Measurements from ENCODE around the gene ABCG1.

The ABCG1 gene

GRCh38 chr21:42233067-42233961 is 14.4 kb downstream of the ABCG1 start:
- Histone ChIP-seq H3K27ac (ENCODE audit: insufficient read depth, low read depth, low read length, poor library complexity, severe bottlenecking) (no peak overlapping the region), H3K9me3 (ENCODE audit: control insufficient read depth, low read length) (no peaks in the 10 kb centered on the region), H3K36me3 (ENCODE audit: control insufficient read depth, insufficient read depth, low read length) (no peaks in the 10 kb centered on the region), H3K4me1 (ENCODE audit: control insufficient read depth, insufficient read depth, low read length) (peaks cover 14% of the 10 kb centered on the region), H3K27me3 (ENCODE audit: control insufficient read depth, insufficient read depth, low read length, poor library complexity, severe bottlenecking) (peaks cover 42% of the 10 kb centered on the region), H3K4me3 (ENCODE audit: insufficient read depth, low read depth, low read length) (no peak overlapping the region)
- 76 to 79% methylated on average over 14 of the region's 14 CpGs for WGBS, 2 experiments

- WGBS, 2 experiments, result 61 to 62% methylated on average over 8 of the region's 8 CpGs
- H3K4me3 ChIP-seq (ENCODE audit: insufficient read depth, low read depth, low read length), result peak overlapping the region; percentile 33
- H3K27me3 ChIP-seq (ENCODE audit: control insufficient read depth, insufficient read depth, low read length, poor library complexity, severe bottlenecking), result peaks cover 42% of the 10 kb centered on the region
- H3K36me3 ChIP-seq (ENCODE audit: control insufficient read depth, insufficient read depth, low read length), result no peaks in the 10 kb centered on the region
- no peaks in the 10 kb centered on the region for H3K9me3 ChIP-seq (ENCODE audit: control insufficient read depth, low read length)
- peak overlapping the region; percentile 36 for H3K27ac ChIP-seq (ENCODE audit: insufficient read depth, low read depth, low read length, poor library complexity, severe bottlenecking)
- H3K4me1 ChIP-seq (ENCODE audit: control insufficient read depth, insufficient read depth, low read length), result peaks cover 14% of the 10 kb centered on the region
Observed at GRCh38 chr21:42234041-42234440, 15.1 kb downstream of the ABCG1 start.

- peak overlapping the region; percentile 33 for H3K4me3 ChIP-seq (ENCODE audit: insufficient read depth, low read depth, low read length)
- 3% methylated on average over 73 of the region's 73 CpGs for WGBS, 2 experiments
- H3K9me3 ChIP-seq (ENCODE audit: control insufficient read depth, low read length), result no peaks in the 10 kb centered on the region
- no peaks in the 10 kb centered on the region for H3K36me3 ChIP-seq (ENCODE audit: control insufficient read depth, insufficient read depth, low read length)
- H3K27me3 ChIP-seq (ENCODE audit: control insufficient read depth, insufficient read depth, low read length, poor library complexity, severe bottlenecking), result peaks cover 42% of the 10 kb centered on the region
- H3K4me1 ChIP-seq (ENCODE audit: control insufficient read depth, insufficient read depth, low read length), result peaks cover 14% of the 10 kb centered on the region
- H3K27ac ChIP-seq (ENCODE audit: insufficient read depth, low read depth, low read length, poor library complexity, severe bottlenecking), result peak overlapping the region; percentile 36
Observed at GRCh38 chr21:42234464-42235241, 15.7 kb downstream of the ABCG1 start.

- no peak overlapping the region for H3K4me3 ChIP-seq (ENCODE audit: insufficient read depth, low read depth, low read length)
- 86 to 89% methylated on average over 9 of the region's 9 CpGs for WGBS, 2 experiments
- H3K36me3 ChIP-seq (ENCODE audit: control insufficient read depth, insufficient read depth, low read length), result no peaks in the 10 kb centered on the region
- no peaks in the 10 kb centered on the region for H3K9me3 ChIP-seq (ENCODE audit: control insufficient read depth, low read length)
- H3K27me3 ChIP-seq (ENCODE audit: control insufficient read depth, insufficient read depth, low read length, poor library complexity, severe bottlenecking), result peaks cover 42% of the 10 kb centered on the region
- no peak overlapping the region for H3K27ac ChIP-seq (ENCODE audit: insufficient read depth, low read depth, low read length, poor library complexity, severe bottlenecking)
- peaks cover 14% of the 10 kb centered on the region for H3K4me1 ChIP-seq (ENCODE audit: control insufficient read depth, insufficient read depth, low read length)
Observed at GRCh38 chr21:42235593-42235992, 16.7 kb downstream of the ABCG1 start.

DNA sequence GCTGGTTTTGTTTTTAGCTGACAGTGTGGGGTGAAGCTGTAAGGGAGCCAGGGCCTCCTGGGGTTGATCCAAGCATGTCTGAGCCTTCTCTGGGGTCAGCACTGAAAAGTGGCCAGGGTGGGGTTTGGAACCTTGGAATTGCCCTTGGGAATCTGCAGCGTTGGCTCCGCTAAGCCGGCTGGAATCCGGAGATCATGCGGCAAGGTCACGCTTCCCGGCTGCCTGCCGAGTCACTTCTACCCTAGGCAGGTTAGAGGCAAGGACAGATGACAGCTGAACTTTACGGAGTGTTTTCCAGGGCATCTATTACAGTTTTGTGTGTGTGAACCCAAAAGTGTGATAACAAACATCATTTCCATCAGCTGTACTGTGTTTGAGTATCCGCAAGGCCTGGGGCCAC is 17.1 kb downstream of the ABCG1 start:
- peaks cover 14% of the 10 kb centered on the region for H3K4me1 ChIP-seq (ENCODE audit: control insufficient read depth, insufficient read depth, low read length)
- no peak overlapping the region for H3K27ac ChIP-seq (ENCODE audit: insufficient read depth, low read depth, low read length, poor library complexity, severe bottlenecking)
- no peaks in the 10 kb centered on the region for H3K36me3 ChIP-seq (ENCODE audit: control insufficient read depth, insufficient read depth, low read length)

DNA sequence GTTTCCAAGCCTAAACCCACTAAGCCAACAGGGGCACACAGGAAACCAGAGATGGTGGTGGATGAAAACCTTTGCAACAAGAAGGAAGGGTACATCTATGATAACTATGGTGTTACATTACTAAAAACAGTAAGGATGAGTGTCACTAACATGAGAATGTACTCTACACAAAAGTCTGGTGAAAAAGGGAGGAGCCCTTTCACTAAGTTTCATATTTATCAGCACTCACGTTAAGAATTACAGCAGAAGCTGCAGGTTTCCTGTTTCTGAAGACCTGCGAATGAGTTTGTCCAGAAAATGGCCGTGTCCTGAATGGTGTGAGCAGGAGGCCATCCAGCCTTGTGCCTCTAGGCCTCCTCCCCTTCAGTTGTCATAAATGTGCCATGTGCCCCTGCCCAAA is 17.8 kb downstream of the ABCG1 start:
- WGBS, 2 experiments, result 94 to 95% methylated on average over 3 of the region's 3 CpGs
- H3K4me1 ChIP-seq (ENCODE audit: control insufficient read depth, insufficient read depth, low read length), result peaks cover 14% of the 10 kb centered on the region

More for the DNA sequence above, 17.1 kb downstream of the ABCG1 start:
- H3K9me3 ChIP-seq (ENCODE audit: control insufficient read depth, low read length), result no peaks in the 10 kb centered on the region
- H3K4me3 ChIP-seq (ENCODE audit: insufficient read depth, low read depth, low read length), result no peak overlapping the region
- WGBS, 2 experiments, result 86% methylated on average over 10 of the region's 10 CpGs
- peaks cover 42% of the 10 kb centered on the region for H3K27me3 ChIP-seq (ENCODE audit: control insufficient read depth, insufficient read depth, low read length, poor library complexity, severe bottlenecking)

DNA sequence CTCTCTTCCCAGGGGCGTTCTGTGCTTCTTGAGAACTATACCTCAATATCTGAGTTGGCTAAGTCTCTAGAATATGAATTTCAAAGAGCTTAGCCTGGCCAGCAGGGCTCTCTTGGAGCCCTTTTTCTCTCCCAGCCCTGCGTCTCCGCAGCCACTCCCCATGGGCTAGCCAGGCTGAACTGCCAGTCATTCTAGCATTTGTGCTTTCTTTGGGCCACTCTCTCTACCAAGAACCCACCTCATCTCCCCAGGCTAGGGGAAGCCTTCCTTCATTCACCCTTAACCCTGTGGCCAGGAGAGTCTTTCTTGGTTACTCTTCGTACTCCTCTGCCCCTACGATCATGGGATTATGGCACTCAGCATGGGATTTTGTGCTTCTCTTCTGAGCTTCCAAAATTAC is 18.2 kb downstream of the ABCG1 start:
- H3K36me3 ChIP-seq (ENCODE audit: control insufficient read depth, insufficient read depth, low read length), result no peaks in the 10 kb centered on the region
- 70 to 73% methylated on average over 5 of the region's 5 CpGs for WGBS, 2 experiments
- H3K4me1 ChIP-seq (ENCODE audit: control insufficient read depth, insufficient read depth, low read length), result peaks cover 14% of the 10 kb centered on the region
- peaks cover 42% of the 10 kb centered on the region for H3K27me3 ChIP-seq (ENCODE audit: control insufficient read depth, insufficient read depth, low read length, poor library complexity, severe bottlenecking)
- no peaks in the 10 kb centered on the region for H3K9me3 ChIP-seq (ENCODE audit: control insufficient read depth, low read length)
- H3K4me3 ChIP-seq (ENCODE audit: insufficient read depth, low read depth, low read length), result no peak overlapping the region
- H3K27ac ChIP-seq (ENCODE audit: insufficient read depth, low read depth, low read length, poor library complexity, severe bottlenecking), result no peak overlapping the region

More for the DNA sequence above, 17.8 kb downstream of the ABCG1 start:
- Histone ChIP-seq H3K36me3 (ENCODE audit: control insufficient read depth, insufficient read depth, low read length) (no peaks in the 10 kb centered on the region), H3K27me3 (ENCODE audit: control insufficient read depth, insufficient read depth, low read length, poor library complexity, severe bottlenecking) (peaks cover 42% of the 10 kb centered on the region), H3K27ac (ENCODE audit: insufficient read depth, low read depth, low read length, poor library complexity, severe bottlenecking) (no peak overlapping the region), H3K9me3 (ENCODE audit: control insufficient read depth, low read length) (no peaks in the 10 kb centered on the region), H3K4me3 (ENCODE audit: insufficient read depth, low read depth, low read length) (no peak overlapping the region)

DNA sequence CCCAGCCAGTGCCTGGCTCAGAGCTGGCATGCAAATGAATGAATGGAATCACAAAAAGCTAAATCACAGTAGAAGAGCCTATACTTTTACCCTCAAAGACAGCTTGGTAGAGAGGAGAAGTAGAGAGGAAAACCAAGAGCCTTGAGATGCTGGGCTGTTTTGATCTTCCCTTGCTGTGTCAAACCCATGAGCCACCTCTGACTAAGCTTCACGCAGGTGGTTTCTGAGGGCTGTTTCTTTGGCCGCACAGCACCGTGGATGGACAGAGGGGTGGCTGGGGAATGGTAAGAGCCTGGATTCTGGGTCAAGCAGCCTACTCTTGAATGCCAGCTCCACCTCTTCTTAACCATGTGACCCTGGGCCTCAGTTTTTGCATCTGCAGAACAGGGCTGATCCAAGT is 18.6 kb downstream of the ABCG1 start:
- Histone ChIP-seq H3K27me3 (ENCODE audit: control insufficient read depth, insufficient read depth, low read length, poor library complexity, severe bottlenecking) (peaks cover 42% of the 10 kb centered on the region), H3K36me3 (ENCODE audit: control insufficient read depth, insufficient read depth, low read length) (no peaks in the 10 kb centered on the region), H3K9me3 (ENCODE audit: control insufficient read depth, low read length) (no peaks in the 10 kb centered on the region), H3K4me3 (ENCODE audit: insufficient read depth, low read depth, low read length) (no peak overlapping the region), H3K27ac (ENCODE audit: insufficient read depth, low read depth, low read length, poor library complexity, severe bottlenecking) (no peak overlapping the region), H3K4me1 (ENCODE audit: control insufficient read depth, insufficient read depth, low read length) (peaks cover 14% of the 10 kb centered on the region)
- WGBS, 2 experiments, result 90 to 91% methylated on average over 3 of the region's 3 CpGs

DNA sequence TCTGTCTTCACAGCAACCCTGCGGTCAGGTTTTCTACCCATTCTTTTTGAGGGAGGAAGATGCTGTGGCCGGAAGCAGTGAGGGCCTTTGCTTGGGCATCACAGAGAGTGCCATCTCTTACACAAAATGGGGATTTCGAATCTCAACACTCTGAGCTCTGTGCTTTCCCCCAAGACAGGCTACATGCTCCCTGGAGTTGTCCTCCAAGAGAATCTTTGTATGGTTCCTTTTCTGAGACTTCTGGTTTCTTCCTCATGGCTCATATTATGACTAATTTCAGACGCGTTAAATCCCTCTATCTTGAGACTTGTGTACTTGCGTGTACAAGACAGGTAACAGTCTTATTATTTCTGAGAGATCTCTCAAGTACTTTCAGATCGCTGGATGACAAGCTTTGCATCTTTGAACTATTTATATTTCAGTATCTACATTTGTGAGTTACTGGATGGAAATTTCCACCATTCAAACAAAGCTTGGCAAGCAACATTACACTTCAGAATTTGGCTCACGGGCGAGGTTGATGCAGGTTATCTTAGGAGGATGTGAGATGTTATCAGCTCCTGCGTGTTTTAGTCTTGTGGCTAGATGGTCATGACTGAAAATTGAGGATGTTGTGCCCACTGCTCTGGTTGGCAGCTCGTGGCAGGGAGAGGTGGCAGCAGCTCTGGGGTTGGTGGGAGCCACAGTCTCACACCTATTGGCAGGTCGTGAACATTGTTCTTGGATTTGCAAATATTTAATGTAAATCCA is 19.4 kb downstream of the ABCG1 start:
- peaks cover 38% of the 10 kb centered on the region for H3K27me3 ChIP-seq (ENCODE audit: control insufficient read depth, insufficient read depth, low read length, poor library complexity, severe bottlenecking)
- no peak overlapping the region for H3K27ac ChIP-seq (ENCODE audit: insufficient read depth, low read depth, low read length, poor library complexity, severe bottlenecking)
- H3K36me3 ChIP-seq (ENCODE audit: control insufficient read depth, insufficient read depth, low read length), result no peaks in the 10 kb centered on the region
- H3K9me3 ChIP-seq (ENCODE audit: control insufficient read depth, low read length), result no peaks in the 10 kb centered on the region
- H3K4me1 ChIP-seq (ENCODE audit: control insufficient read depth, insufficient read depth, low read length), result peaks cover 12% of the 10 kb centered on the region
- no peak overlapping the region for H3K4me3 ChIP-seq (ENCODE audit: insufficient read depth, low read depth, low read length)
- 93 to 94% methylated on average over 11 to 12 of the region's 12 CpGs for WGBS, 2 experiments
